Adipocyte (in vitro differentiated cells): ENCODE measurements around the gene HOXC5.

Experiments used
- DNase-seq: peaks from one replicate; pipeline ENCODE4 v3.0.0-alpha.2; 2015; ENCODE audit warnings: low read depth
- H3K27me3 ChIP-seq: replicated peaks from 2 replicates; pipeline ENCODE4 v1.7.0; 2013; ENCODE audit warnings: mild to moderate bottlenecking, low read length, moderate library complexity; ENCODE audit not compliant: control insufficient read depth, insufficient read depth
- H3K36me3 ChIP-seq: 2 replicates; pipeline ENCODE4 v1.7.0; 2013; ENCODE audit warnings: low read length, mild to moderate bottlenecking, moderate library complexity; ENCODE audit not compliant: control insufficient read depth, insufficient read depth, severe bottlenecking
- H3K4me1 ChIP-seq: 2 replicates; pipeline ENCODE4 v1.7.0; 2013; ENCODE audit warnings: mild to moderate bottlenecking, low read length, moderate library complexity; ENCODE audit not compliant: control insufficient read depth, insufficient read depth
- H3K4me3 ChIP-seq: 2 replicates; pipeline ENCODE4 v1.7.0; 2013; ENCODE audit warnings: mild to moderate bottlenecking, low read length, moderate library complexity
- H3K9ac ChIP-seq: 2 replicates; pipeline ENCODE4 v1.7.0; 2013; ENCODE audit warnings: mild to moderate bottlenecking, low read length, moderate library complexity
- H3K9me3 ChIP-seq: 2 replicates; pipeline ENCODE4 v1.7.0; 2013; ENCODE audit warnings: mild to moderate bottlenecking, low read length, moderate library complexity; ENCODE audit not compliant: control insufficient read depth

Gene HOXC5

DNA sequence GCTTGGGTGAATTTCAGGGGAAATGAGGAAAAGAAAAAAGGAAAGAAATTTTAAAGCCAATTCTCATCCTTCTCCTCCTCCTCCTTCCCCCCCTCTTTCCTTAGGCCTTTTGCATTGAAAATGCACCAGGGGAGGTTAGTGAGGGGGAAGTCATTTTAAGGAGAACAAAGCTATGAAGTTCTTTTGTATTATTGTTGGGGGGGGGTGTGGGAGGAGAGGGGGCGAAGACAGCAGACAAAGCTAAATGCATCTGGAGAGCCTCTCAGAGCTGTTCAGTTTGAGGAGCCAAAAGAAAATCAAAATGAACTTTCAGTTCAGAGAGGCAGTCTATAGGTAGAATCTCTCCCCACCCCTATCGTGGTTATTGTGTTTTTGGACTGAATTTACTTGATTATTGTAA, 22.7 kb downstream of the HOXC5 start:
- Histone ChIP-seq H3K9me3 (no peaks in the 10 kb centered on the region), H3K4me3 (no peak overlapping the region), H3K4me1 (peaks cover 25% of the 10 kb centered on the region), H3K9ac (no peak overlapping the region), H3K36me3 (peaks cover 4% of the 10 kb centered on the region), H3K27me3 (no peaks in the 10 kb centered on the region)
- no peak for DNase-seq

DNA sequence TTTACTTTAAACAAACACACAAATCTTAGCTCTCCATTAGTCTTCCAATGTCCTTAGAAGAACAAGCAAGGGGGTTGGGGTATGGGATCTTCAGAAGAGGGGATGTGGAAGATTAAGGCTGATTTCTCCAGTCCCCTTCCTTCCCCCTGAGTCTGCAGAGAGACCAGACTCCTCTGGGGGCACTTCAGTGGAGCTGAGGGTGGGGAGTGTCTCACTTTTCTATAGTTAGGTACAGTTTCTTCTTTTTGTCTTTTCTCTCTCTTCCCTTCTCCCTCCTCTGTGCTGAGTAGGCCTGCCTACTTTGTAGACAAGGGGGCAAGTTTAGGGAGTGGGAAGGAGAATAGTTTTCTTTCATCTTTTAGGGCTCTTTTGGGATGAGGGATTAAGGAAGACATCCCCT, 23.3 kb downstream of the HOXC5 start:
- Histone ChIP-seq H3K4me3 (no peak overlapping the region), H3K9ac (no peak overlapping the region), H3K27me3 (no peaks in the 10 kb centered on the region), H3K4me1 (peaks cover 21% of the 10 kb centered on the region), H3K36me3 (peaks cover 4% of the 10 kb centered on the region), H3K9me3 (no peaks in the 10 kb centered on the region)
- no peak for DNase-seq

DNA sequence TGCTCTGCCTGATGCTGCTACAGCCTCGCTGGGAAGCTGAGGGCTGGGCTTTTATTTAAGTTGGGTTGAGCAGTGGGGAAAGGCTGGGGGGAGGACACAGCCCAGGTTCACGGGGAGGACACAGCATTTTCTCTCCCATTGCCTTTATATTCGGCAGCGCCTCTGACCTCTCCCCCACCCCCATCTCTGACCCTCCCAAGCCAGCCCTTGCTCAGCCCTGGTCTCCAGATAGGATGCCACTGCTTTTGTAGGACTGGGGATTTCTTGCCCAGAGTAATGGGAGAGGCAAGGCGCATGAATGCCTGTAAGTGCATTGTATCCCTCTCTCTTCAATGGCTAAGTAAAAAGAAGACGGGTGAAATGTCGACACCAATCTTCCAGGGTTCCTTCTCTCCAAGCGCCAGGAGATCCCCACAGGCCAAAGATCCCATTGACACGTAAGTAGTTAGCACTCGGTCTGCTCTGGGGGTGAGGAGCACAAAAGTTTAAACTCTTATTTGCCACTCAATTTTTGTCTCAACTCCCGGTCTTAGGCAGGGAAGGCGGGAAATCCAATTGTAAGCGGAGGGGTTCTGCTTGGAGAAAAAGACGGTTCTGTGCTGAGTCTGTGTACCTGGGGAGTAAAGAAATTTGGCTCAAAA, 25.4 kb downstream of the HOXC5 start:
- Histone ChIP-seq H3K9me3 (no peaks in the 10 kb centered on the region), H3K36me3 (peaks cover 4% of the 10 kb centered on the region), H3K4me1 (peaks cover under 1% of the 10 kb centered on the region), H3K4me3 (no peak overlapping the region), H3K27me3 (no peaks in the 10 kb centered on the region), H3K9ac (no peak overlapping the region)
- no peak for DNase-seq

DNA sequence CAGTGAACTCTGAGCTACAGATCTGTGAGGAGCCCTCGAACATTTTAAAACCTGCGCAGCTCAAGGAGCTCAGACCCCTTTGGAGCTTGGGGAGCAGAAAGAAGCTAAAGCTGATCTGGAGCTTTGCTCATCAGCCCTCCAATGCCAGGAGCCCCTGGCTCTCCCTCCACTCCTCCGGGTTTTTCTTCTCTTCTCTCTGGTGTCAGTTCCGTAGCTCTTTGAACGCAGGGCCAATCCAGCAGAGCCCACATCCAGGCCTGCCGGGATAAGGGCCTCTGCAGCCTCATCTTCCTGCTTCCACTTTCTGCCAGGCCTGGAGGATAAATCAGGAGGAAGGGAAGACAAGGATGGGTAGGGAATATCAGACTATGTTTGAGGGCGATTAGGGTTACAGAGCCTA, 26.8 kb downstream of the HOXC5 start:
- no peak for DNase-seq
- no peaks in the 10 kb centered on the region for H3K4me1 ChIP-seq
- peaks cover 4% of the 10 kb centered on the region for H3K36me3 ChIP-seq
- peak overlapping the region; percentile 16 for H3K9ac ChIP-seq
- no peaks in the 10 kb centered on the region for H3K27me3 ChIP-seq
- H3K4me3 ChIP-seq: no peak overlapping the region
- H3K9me3 ChIP-seq: no peaks in the 10 kb centered on the region

DNA sequence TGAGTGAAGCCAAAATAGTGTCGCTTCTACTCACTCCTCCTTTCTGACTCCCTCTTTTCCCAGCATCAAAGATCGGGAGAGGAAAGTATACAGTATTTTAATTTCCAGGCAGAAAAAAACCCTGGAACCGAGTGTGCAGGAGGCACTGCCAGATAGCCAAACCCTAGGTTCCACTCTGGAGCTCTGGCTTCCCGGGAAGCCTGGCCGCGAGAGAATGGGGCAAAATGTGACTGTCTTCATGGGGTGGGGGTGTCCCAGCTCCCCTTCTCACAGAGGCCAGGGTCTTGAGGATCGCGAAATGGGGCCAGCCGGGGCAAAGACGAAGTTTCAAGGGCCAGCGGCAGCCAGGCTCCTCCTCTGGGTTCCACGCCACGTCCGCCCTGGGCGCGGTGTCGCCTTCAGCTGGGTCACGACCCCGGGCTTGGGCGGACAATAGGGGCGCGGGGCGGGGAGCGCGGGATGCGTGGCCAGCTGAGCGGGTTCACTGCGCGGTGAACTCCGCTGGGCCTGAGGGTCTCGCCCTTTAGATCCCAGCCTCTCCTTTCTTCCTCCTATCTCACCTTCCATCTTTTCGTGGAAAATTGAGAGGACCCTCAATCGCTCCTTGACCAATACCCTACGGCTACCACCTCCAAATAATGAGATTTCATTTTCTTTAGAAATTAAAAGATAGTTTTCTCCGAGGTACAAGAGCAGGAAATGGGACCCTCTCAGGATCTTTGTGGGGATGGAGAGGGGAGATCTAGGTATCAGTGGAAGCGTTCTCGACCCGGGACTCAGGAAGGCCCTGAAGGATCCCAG, 27.5 kb downstream of the HOXC5 start:
- no peak overlapping the region for H3K4me3 ChIP-seq
- no peaks in the 10 kb centered on the region for H3K9me3 ChIP-seq
- no peaks in the 10 kb centered on the region for H3K27me3 ChIP-seq
- H3K36me3 ChIP-seq: peaks cover 4% of the 10 kb centered on the region
- H3K9ac ChIP-seq: peak overlapping the region; percentile 16
- no peak for DNase-seq
- no peaks in the 10 kb centered on the region for H3K4me1 ChIP-seq

DNA sequence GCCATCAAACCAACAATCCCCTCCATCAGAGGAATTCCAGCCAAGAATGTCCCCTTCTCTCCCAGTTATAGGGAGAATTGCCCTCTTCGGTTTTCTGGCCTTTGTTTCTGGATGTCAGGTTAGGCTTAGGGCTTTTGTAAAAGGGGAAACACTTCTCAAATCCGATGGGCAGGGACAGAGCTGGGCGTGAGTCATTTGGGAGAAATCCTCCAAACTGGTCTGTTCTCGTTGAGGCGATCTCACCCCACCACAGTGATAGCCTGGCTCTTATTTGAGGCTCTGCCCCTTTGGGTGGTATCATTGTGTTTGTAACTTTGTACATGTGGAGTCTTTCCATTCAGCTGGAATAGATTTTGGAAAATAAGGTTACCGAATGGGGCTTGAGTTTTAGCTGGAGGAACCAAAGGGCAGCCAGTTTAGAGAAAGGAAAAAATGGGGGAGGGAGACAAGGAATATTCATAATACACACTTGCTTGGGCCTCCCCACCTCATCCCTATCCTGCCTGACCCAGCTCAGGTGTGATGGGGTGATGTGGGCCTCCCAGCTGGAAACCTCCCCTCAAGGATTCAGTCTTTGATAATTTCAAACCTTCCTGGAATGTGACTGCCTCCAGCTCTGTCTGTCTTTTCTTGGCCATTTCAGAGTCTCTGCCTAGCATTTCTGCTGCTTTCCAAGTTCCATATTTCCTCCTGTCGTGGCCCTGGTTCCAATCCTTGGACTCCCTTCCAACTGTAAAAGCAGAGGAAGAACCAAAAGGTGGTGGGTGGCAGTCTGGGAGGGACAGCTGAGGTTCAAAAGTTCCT, 28.3 kb downstream of the HOXC5 start:
- DNase-seq: no peak
- no peak overlapping the region for H3K9ac ChIP-seq
- H3K4me3 ChIP-seq: no peak overlapping the region
- H3K27me3 ChIP-seq: no peaks in the 10 kb centered on the region
- no peaks in the 10 kb centered on the region for H3K4me1 ChIP-seq
- peaks cover 4% of the 10 kb centered on the region for H3K36me3 ChIP-seq
- H3K9me3 ChIP-seq: no peaks in the 10 kb centered on the region

DNA sequence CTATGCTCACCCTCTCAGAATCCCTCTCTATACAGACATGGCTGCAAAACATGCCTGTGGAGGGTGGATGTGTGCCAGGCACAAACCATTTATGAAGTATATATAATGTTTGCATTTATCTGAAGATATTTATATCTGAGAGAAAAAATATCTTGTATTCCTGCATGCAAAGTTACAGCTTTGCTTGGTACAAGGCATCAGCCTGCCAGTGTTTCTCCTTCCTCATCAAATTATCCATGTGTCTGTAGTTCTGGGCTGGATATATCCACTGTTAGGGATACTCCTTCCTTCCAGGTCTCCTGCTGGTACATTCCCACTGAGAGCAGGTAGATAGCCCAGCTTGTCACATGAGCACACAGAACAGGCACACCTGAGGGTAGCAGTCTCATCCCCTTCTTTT, 32.8 kb downstream of the HOXC5 start:
- no peaks in the 10 kb centered on the region for H3K36me3 ChIP-seq
- H3K4me1 ChIP-seq: peaks cover 11% of the 10 kb centered on the region
- H3K9ac ChIP-seq: no peak overlapping the region
- no peaks in the 10 kb centered on the region for H3K9me3 ChIP-seq
- DNase-seq: no peak
- H3K27me3 ChIP-seq: no peaks in the 10 kb centered on the region
- H3K4me3 ChIP-seq: no peak overlapping the region

DNA sequence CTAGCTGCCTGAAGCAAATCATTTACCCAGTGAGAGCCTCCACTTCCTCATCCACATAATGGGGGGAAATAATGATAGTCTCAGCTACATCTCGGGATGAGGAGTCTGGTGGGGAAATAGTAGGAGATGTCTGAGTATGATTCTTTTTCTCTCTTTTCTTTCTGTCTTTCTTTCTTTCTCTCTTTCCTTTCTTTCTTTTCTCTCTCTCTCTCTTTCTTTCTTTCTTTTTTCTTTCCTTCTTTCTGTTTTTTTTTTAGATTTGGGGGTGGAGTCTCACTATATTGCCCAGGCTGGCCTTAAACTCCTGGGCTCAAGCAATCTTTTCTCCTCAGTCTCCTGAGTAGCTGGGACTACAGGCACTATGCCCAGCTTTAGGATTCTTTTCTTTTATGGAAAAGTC, 33.6 kb downstream of the HOXC5 start:
- H3K4me3 ChIP-seq: no peak overlapping the region
- H3K9ac ChIP-seq: no peak overlapping the region
- H3K36me3 ChIP-seq: no peaks in the 10 kb centered on the region
- H3K27me3 ChIP-seq: no peaks in the 10 kb centered on the region
- no peak for DNase-seq
- H3K9me3 ChIP-seq: no peaks in the 10 kb centered on the region
- H3K4me1 ChIP-seq: peaks cover 11% of the 10 kb centered on the region

DNA sequence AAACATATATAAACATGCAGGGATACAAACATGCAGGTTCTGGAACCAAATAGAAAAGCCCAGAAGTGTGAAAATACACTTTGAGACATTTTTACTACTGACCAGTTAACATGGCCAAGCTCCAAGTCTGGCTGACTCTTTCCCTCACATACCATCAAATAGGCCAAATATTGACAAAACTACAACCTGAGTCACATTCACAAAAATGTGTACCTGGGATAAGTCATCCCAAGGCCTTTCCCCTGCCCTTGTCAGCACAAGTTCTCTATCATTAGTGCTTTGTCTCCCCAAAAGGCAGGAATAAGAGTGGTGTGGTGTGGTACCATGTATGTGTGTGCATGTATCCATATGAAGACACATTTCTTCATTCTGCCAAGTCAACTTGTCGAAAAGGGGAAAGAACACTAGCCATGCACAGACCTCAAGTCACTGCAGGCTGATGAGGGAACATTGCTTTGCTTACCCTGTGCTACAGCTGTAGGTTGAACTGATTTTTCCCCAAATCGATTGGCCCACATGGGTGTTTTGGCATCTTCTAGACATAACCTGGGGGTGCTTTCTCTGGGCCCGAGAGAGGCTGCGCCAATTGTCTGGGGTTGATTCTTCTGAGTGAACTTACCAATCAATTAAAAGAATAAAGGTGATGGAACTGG, 35.7 kb downstream of the HOXC5 start:
- H3K27me3 ChIP-seq: no peaks in the 10 kb centered on the region

DNA sequence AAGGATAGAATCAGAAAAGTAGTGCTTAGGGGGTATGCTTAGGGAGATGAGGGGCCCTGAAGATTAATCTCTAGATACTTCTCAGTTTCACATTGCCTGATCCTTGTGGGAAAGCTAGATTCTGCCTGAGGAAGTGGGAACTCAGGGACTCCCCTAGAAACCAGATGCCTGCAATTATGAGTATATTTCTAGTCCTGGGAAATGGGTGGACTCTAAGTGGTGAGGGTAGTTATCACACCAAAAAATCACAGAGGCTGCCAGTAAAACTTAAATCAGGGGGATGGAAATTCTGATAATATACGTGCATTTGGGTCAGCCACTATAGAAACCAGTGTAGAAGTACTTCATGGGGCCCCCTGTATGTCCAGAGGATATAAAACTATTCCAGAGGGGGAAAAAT, 39.1 kb downstream of the HOXC5 start:
- H3K27me3 ChIP-seq: no peaks in the 10 kb centered on the region
- H3K9ac ChIP-seq: no peak overlapping the region
- H3K4me1 ChIP-seq: peaks cover 15% of the 10 kb centered on the region
- no peak overlapping the region for H3K4me3 ChIP-seq
- H3K36me3 ChIP-seq: no peaks in the 10 kb centered on the region
- no peak for DNase-seq
- no peaks in the 10 kb centered on the region for H3K9me3 ChIP-seq

More for the DNA sequence above, 35.7 kb downstream of the HOXC5 start:
- Histone ChIP-seq H3K4me3 (no peak overlapping the region), H3K36me3 (no peaks in the 10 kb centered on the region), H3K9me3 (no peaks in the 10 kb centered on the region), H3K4me1 (peaks cover 15% of the 10 kb centered on the region), H3K9ac (no peak overlapping the region)
- DNase-seq: no peak

DNA sequence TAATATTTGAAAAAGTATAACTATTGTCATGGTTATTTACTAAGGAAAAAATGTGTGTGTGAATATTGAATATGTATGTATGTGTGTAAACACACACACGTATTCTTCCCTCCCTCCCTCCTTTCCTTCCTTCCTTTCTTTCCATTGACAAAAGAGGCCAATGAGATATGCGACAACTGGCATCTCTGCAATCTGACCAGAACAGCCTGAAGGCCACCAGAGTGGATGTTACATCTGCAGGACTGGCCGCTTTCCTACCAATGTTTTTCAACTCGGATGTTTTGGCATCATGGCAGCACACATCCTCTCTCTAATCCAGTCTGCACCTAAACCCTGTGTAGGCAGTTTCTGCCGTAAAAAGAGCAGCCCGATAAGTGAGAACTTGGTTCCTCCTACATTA, 41.5 kb downstream of the HOXC5 start:
- H3K27me3 ChIP-seq: no peaks in the 10 kb centered on the region
- no peaks in the 10 kb centered on the region for H3K36me3 ChIP-seq
- H3K9me3 ChIP-seq: no peaks in the 10 kb centered on the region
- H3K4me1 ChIP-seq: peaks cover 7% of the 10 kb centered on the region
- DNase-seq: no peak
- H3K4me3 ChIP-seq: no peak overlapping the region
- H3K9ac ChIP-seq: no peak overlapping the region
